C4-2B (cell line): ENCODE data around the gene SPC24.

ENCODE experiments used
- ZFX ChIP-seq: fragments of 450-650 bp; IDR thresholded peaks from 2 replicates; pipeline ENCODE4 v1.6.1; 2017
- TF ChIP-seq, protein P1 (sequence below): fragments of 450-650 bp; conservative IDR thresholded peaks from 2 replicates; pipeline ENCODE4 v1.5.1; 2017; ENCODE audit warnings: mild to moderate bottlenecking

DNA sequence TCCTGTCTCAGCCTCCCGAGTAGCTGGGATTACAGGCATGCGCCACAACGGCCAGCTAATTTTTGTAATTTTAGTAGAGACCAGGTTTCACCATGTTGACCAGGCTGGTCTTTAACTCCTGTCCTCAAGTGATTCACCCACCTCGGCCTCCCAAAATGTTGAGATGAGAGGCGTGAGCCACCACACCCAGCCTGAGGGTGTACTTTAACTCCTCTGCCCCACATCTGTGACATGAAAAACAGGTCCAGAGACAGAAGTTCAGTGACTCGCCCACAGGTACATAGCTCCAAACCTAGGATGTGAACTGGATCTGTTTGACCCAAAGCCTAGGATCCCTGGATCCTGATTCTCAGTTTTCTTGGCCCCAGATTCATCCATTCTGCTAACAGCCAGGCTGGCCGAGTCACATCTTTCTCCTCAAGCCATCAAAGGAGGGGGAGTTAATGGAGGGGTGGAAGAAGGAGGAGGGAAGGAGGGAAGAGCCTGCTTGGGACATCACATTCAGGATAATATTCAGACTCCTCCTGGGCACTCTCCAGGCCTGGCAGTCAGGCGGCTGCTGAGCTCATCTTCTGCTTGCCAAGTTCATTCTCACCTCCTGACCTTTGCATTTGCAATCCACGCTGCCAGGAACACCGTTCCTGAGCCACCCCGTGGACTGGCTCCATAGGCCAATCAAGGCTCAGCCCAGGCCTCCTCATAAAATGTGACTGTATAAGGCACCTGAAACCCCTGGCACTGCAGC is 3.1 kb downstream of the SPC24 start:
- TF ChIP-seq, protein P1, sequence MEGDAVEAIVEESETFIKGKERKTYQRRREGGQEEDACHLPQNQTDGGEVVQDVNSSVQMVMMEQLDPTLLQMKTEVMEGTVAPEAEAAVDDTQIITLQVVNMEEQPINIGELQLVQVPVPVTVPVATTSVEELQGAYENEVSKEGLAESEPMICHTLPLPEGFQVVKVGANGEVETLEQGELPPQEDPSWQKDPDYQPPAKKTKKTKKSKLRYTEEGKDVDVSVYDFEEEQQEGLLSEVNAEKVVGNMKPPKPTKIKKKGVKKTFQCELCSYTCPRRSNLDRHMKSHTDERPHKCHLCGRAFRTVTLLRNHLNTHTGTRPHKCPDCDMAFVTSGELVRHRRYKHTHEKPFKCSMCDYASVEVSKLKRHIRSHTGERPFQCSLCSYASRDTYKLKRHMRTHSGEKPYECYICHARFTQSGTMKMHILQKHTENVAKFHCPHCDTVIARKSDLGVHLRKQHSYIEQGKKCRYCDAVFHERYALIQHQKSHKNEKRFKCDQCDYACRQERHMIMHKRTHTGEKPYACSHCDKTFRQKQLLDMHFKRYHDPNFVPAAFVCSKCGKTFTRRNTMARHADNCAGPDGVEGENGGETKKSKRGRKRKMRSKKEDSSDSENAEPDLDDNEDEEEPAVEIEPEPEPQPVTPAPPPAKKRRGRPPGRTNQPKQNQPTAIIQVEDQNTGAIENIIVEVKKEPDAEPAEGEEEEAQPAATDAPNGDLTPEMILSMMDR, result no peak
- no peak for TF ChIP-seq ZFX
